GM23338 (cell line): ENCODE results near the gene NT5C3B. TPM values are rescaled to one million over a fixed set of nuclear protein-coding genes. Genes with fewer than 3 reads are reported as not detected.

Source experiments
- ATAC-seq: fragments of 200-7000 bp; cut with Tn5 transposase; 3 replicates; pipeline ENCODE4 v1.9.1; 2020
- DNase-seq: peaks from one replicate; pipeline ENCODE4 v3.0.0-alpha.2; 2015; ENCODE audit warnings: low spot score
- H2AFZ ChIP-seq: fragments of 200-600 bp; sonication (generic); 2 replicates; pipeline ENCODE4 v1.8.0; 2016; ENCODE audit warnings: antibody characterized with exemption, mild to moderate bottlenecking, moderate library complexity
- H3F3A ChIP-seq: fragments of 200-600 bp; sonication (generic); replicated peaks from 2 replicates; pipeline ENCODE4 v1.8.0; 2017; ENCODE audit warnings: antibody characterized with exemption, mixed run types, low read depth
- H3K27ac ChIP-seq: fragments of 200-600 bp; sonication (generic); 2 replicates; pipeline ENCODE4 v1.6.1; 2016; ENCODE audit warnings: low read depth
- H3K27me3 ChIP-seq: fragments of 200-600 bp; sonication (generic); 2 replicates; pipeline ENCODE4 v1.8.0; 2016; ENCODE audit warnings: mild to moderate bottlenecking, mixed run types, moderate library complexity; ENCODE audit not compliant: insufficient read depth
- H3K36me3 ChIP-seq: fragments of 200-600 bp; sonication (generic); 2 replicates; pipeline ENCODE4 v1.8.0; 2016; ENCODE audit warnings: mild to moderate bottlenecking; ENCODE audit not compliant: insufficient read depth
- H3K4me1 ChIP-seq: fragments of 200-600 bp; sonication (generic); 2 replicates; pipeline ENCODE4 v1.8.0; 2016; ENCODE audit warnings: mild to moderate bottlenecking, moderate library complexity; ENCODE audit not compliant: insufficient read depth
- H3K4me2 ChIP-seq: fragments of 200-600 bp; sonication (generic); 2 replicates; pipeline ENCODE4 v1.7.1; 2017; ENCODE audit warnings: mixed run types
- H3K4me3 ChIP-seq: fragments of 200-600 bp; sonication (generic); 2 replicates; pipeline ENCODE4 v1.6.1; 2016; ENCODE audit warnings: mixed run types
- H3K79me2 ChIP-seq: fragments of 200-600 bp; sonication (generic); replicated peaks from 2 replicates; pipeline ENCODE4 v1.8.0; 2017; ENCODE audit warnings: mild to moderate bottlenecking; ENCODE audit not compliant: insufficient read depth
- H3K9me2 ChIP-seq: fragments of 200-600 bp; sonication (generic); 2 replicates; pipeline ENCODE4 v1.8.0; 2017; ENCODE audit not compliant: insufficient read depth
- H4K20me1 ChIP-seq: fragments of 200-600 bp; sonication (generic); replicated peaks from 2 replicates; pipeline ENCODE4 v1.8.0; 2017; ENCODE audit warnings: mild to moderate bottlenecking; ENCODE audit not compliant: insufficient read depth
- H3K27ac Mint-ChIP-seq: 2 replicates; pipeline ENCODE4 v1.8.0; 2020; ENCODE audit warnings: inconsistent platforms, mild to moderate bottlenecking, moderate library complexity, mixed read lengths
- H3K27me3 Mint-ChIP-seq: 3 replicates; pipeline ENCODE4 v1.8.0; 2022; ENCODE audit warnings: low read depth, mild to moderate bottlenecking, moderate library complexity, mixed read lengths, inconsistent platforms; ENCODE audit not compliant: insufficient read depth, poor library complexity
- H3K36me3 Mint-ChIP-seq: 3 replicates; pipeline ENCODE4 v1.8.0; 2021; ENCODE audit warnings: low read depth, mild to moderate bottlenecking, inconsistent platforms, moderate library complexity, mixed read lengths
- H3K4me1 Mint-ChIP-seq: 3 replicates; pipeline ENCODE4 v1.8.0; 2020; ENCODE audit warnings: mild to moderate bottlenecking, inconsistent platforms, mixed read lengths
- H3K4me3 Mint-ChIP-seq: 3 replicates; pipeline ENCODE4 v1.8.0; 2021; ENCODE audit warnings: moderate library complexity, mild to moderate bottlenecking, inconsistent platforms, mixed read lengths
- H3K9me3 Mint-ChIP-seq: 3 replicates; pipeline ENCODE4 v1.8.0; 2020; ENCODE audit warnings: moderate library complexity, mild to moderate bottlenecking, inconsistent platforms, mixed read lengths
- POLR2AphosphoS5 ChIP-seq: IDR thresholded peaks from 2 replicates; pipeline ENCODE4 v1.6.1; 2016; ENCODE audit warnings: antibody characterized with exemption, low read depth
- REST ChIP-seq: IDR thresholded peaks from one replicate; pipeline ENCODE4 v1.6.1; 2018; ENCODE audit warnings: antibody characterized with exemption; ENCODE audit not compliant: unreplicated experiment
- STAT1 ChIP-seq: IDR thresholded peaks from one replicate; pipeline ENCODE4 v1.6.1; 2016; ENCODE audit warnings: antibody characterized with exemption; ENCODE audit not compliant: unreplicated experiment
- ZNF114 ChIP-seq: fragments of 250-450 bp; sonication (Bioruptor Pico); IDR thresholded peaks from 2 replicates; pipeline ENCODE4 v1.5.0; 2020; ENCODE audit warnings: mild to moderate bottlenecking, moderate library complexity
- ZNF331 ChIP-seq: fragments of 250-450 bp; sonication (Bioruptor Pico); IDR thresholded peaks from 2 replicates; pipeline ENCODE4 v1.5.0; 2020; ENCODE audit warnings: low read depth, mild to moderate bottlenecking, moderate library complexity
- ZNF462 ChIP-seq: fragments of 250-450 bp; sonication (Bioruptor Pico); IDR thresholded peaks from 2 replicates; pipeline ENCODE4 v1.5.0; 2020; ENCODE audit warnings: mild to moderate bottlenecking, moderate library complexity
- polyA plus RNA-seq: library from polyadenylated mRNA; unstranded; fragments of >200 nt; fragmentation: Nextera tagmentation; extraction: Ambion mirVana; gene quantifications from 2 replicates; pipeline ENCODE4 v1.2.1, GENCODE V29; 2016
- total RNA-seq: library from RNA; depleted of rRNA; stranded (reverse); fragments of >200 nt; shearing (Covaris generic); gene quantifications from 2 replicates; pipeline ENCODE4 v1.2.3, GENCODE V29; 2014
- TF ChIP-seq, protein P1 (sequence below), 2 experiments: fragments of 200-600 bp in 1 of 2; sonication (generic) in 1 of 2; conservative IDR thresholded peaks; 2 replicates each; pipeline versions ENCODE4 v1.5.1 to v1.6.1; 2016 to 2017; ENCODE audit warnings: antibody characterized with exemption in 2 of 2, low read depth in 2 of 2, mild to moderate bottlenecking in 2 of 2, moderate library complexity in 1 of 2

NT5C3B gene
- total and polyA plus RNA-seq, 2 experiments from 2014 or later, result 58.2 to 78.3 TPM

DNA sequence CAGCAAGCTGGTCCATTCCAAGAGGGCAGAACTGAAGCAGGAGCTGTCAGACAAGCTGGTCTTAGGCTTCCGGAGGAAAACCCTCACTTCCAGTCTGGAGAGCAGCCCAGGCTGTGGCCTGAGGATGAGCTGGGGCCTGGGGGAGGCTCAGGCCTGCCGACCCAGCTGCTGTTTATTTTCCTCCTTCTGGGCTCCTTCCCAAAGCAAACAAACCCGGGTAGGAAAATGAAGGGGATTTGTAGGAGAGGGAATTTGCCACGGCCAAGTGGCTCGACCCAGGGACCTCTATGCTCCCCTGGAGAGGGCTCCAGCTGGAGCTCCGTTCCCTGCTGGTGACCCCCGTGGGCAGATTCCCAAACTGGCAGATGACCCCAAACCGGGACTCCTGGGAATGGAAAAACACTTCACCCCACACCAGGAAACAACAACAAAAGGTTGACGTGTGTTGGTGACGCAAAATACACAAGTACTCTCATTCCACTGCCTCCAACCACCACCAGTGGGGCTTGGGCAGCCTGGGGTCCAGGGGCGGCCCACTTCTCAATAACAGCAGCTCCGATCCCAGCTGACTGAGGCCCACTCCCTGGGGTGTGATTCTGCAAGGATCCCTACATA lies 58.4 kb downstream of the NT5C3B start:
- Histone ChIP-seq H4K20me1 (peaks cover 4% of the 10 kb centered on the region), H3K4me1 (peaks cover 57% of the 10 kb centered on the region), H2AFZ (no peak overlapping the region), H3K27me3 (no peaks in the 10 kb centered on the region), H3K9me2 (no peaks in the 10 kb centered on the region), H3K4me2 (peak overlapping the region; percentile 26; the same call in 1 of the 2 replicates), H3K79me2 (peaks cover 81% of the 10 kb centered on the region), H3K4me3 (no peak overlapping the region), H3F3A (peaks cover 19% of the 10 kb centered on the region; the same call in 1 of the 2 replicates), H3K36me3 (no peaks in the 10 kb centered on the region), H3K27ac (peak overlapping the region; percentile 81)
- H3K4me1 Mint-ChIP-seq, result peaks cover 57% of the 10 kb centered on the region
- no peak for ATAC-seq
- TF ChIP-seq ZNF462 (no peak), REST (no peak), ZNF331 (no peak), ZNF114 (CRISPR knock-in tag) (no peak), STAT1 (no peak), POLR2AphosphoS5 (no peak)
- TF ChIP-seq, protein P1, sequence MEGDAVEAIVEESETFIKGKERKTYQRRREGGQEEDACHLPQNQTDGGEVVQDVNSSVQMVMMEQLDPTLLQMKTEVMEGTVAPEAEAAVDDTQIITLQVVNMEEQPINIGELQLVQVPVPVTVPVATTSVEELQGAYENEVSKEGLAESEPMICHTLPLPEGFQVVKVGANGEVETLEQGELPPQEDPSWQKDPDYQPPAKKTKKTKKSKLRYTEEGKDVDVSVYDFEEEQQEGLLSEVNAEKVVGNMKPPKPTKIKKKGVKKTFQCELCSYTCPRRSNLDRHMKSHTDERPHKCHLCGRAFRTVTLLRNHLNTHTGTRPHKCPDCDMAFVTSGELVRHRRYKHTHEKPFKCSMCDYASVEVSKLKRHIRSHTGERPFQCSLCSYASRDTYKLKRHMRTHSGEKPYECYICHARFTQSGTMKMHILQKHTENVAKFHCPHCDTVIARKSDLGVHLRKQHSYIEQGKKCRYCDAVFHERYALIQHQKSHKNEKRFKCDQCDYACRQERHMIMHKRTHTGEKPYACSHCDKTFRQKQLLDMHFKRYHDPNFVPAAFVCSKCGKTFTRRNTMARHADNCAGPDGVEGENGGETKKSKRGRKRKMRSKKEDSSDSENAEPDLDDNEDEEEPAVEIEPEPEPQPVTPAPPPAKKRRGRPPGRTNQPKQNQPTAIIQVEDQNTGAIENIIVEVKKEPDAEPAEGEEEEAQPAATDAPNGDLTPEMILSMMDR (conservative IDR thresholded peaks at IDR 0.05; ENCODE audit: low read depth in 2 of 2), result no peak
- H3K27me3 Mint-ChIP-seq, result peaks cover 16% of the 10 kb centered on the region
- no peak for DNase-seq
- H3K4me3 Mint-ChIP-seq, result no peak overlapping the region
- H3K9me3 Mint-ChIP-seq, result no peaks in the 10 kb centered on the region
- no peak overlapping the region for H3K27ac Mint-ChIP-seq
- H3K36me3 Mint-ChIP-seq, result peaks cover 16% of the 10 kb centered on the region
